Kidney epithelial cell (primary cell): ENCODE results near the gene ABCA4. TPM values are rescaled to one million over a fixed set of nuclear protein-coding genes. Genes with fewer than 3 reads are reported as not detected.
"Not testable (repeated sequence)": the region's sequence is repeated elsewhere in the genome, so short reads cannot be mapped to it uniquely, and the experiment has no call there.

Experiments used
- DNase-seq: peaks from one replicate; pipeline ENCODE4 v3.0.0-alpha.2; 2010; ENCODE audit warnings: low read depth
- H3K27me3 ChIP-seq: 2 replicates; pipeline ENCODE4 v1.6.0; 2011; ENCODE audit warnings: low read length; ENCODE audit not compliant: control insufficient read depth, insufficient read depth
- H3K36me3 ChIP-seq: 2 replicates; pipeline ENCODE4 v1.5.1; 2011; ENCODE audit warnings: low read length; ENCODE audit not compliant: control insufficient read depth, insufficient read depth
- H3K4me3 ChIP-seq: 2 replicates; pipeline ENCODE4 v1.5.1; 2011; ENCODE audit warnings: low read depth, mild to moderate bottlenecking, control low read depth, low read length
- total RNA-seq: library from RNA; depleted of rRNA; stranded (reverse); fragments of >200 nt; gene quantifications from 2 replicates; pipeline ENCODE4 v1.2.3, GENCODE V29; 2015
- TF ChIP-seq, protein P1 (sequence below): IDR thresholded peaks from 2 replicates; pipeline ENCODE4 v1.5.1; 2011; ENCODE audit warnings: mild to moderate bottlenecking, moderate library complexity, low read length, control low read depth, inconsistent platforms; ENCODE audit not compliant: insufficient read depth, poor library complexity, severe bottlenecking

The ABCA4 gene
- total RNA-seq, 1 donor from 2014 or later, result not detected

GRCh38 chr1:94002046-94002787, 118.7 kb downstream of the ABCA4 start:
- Histone ChIP-seq H3K27me3 (no peaks in the 10 kb centered on the region), H3K36me3 (no peaks in the 10 kb centered on the region), H3K4me3 (no peak overlapping the region)
- TF ChIP-seq, protein P1, sequence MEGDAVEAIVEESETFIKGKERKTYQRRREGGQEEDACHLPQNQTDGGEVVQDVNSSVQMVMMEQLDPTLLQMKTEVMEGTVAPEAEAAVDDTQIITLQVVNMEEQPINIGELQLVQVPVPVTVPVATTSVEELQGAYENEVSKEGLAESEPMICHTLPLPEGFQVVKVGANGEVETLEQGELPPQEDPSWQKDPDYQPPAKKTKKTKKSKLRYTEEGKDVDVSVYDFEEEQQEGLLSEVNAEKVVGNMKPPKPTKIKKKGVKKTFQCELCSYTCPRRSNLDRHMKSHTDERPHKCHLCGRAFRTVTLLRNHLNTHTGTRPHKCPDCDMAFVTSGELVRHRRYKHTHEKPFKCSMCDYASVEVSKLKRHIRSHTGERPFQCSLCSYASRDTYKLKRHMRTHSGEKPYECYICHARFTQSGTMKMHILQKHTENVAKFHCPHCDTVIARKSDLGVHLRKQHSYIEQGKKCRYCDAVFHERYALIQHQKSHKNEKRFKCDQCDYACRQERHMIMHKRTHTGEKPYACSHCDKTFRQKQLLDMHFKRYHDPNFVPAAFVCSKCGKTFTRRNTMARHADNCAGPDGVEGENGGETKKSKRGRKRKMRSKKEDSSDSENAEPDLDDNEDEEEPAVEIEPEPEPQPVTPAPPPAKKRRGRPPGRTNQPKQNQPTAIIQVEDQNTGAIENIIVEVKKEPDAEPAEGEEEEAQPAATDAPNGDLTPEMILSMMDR, result no peak
- DNase-seq, result no peak

- TF ChIP-seq, protein P1, result no peak
- Histone ChIP-seq H3K36me3 (no peaks in the 10 kb centered on the region), H3K4me3 (no peak overlapping the region), H3K27me3 (no peaks in the 10 kb centered on the region)
- DNase-seq, result no peak
Measured at GRCh38 chr1:94001397-94002045, 119.4 kb downstream of the ABCA4 start.

GRCh38 chr1:94000510-94001282, 120.3 kb downstream of the ABCA4 start:
- Histone ChIP-seq H3K36me3 (no peaks in the 10 kb centered on the region), H3K4me3 (no peak overlapping the region), H3K27me3 (no peaks in the 10 kb centered on the region)
- TF ChIP-seq, protein P1, result no peak
- DNase-seq, result no peak

DNA sequence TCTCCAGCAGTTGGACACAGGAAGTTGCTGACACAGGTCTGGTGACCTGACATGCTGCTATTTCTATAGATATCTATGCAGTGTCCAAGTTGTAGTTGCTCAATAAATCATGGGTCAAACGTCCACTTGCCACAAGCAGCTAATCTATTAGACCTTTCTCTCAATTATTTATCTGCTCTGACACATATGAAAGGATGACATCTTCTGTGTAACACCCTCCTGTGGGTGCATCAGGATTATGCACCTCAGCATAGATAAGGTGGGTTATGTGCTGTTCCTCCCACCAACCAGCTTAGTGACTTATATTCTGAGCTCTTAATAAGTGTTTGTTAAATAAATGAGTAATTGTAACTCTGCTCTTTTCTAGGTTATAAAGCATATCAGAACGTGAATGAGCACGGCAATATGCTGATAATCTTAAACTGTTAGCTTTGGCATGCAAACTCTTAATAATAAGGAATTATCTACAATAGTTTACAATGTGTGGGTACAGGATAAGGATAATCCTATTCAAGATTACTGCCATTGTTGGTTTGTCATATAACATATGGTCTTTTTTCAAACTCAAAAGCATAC, 121.0 kb downstream of the ABCA4 start:
- no peaks in the 10 kb centered on the region for H3K36me3 ChIP-seq
- TF ChIP-seq, protein P1, result no peak
- H3K27me3 ChIP-seq, result no peaks in the 10 kb centered on the region
- no peak overlapping the region for H3K4me3 ChIP-seq
- DNase-seq, result no peak

DNA sequence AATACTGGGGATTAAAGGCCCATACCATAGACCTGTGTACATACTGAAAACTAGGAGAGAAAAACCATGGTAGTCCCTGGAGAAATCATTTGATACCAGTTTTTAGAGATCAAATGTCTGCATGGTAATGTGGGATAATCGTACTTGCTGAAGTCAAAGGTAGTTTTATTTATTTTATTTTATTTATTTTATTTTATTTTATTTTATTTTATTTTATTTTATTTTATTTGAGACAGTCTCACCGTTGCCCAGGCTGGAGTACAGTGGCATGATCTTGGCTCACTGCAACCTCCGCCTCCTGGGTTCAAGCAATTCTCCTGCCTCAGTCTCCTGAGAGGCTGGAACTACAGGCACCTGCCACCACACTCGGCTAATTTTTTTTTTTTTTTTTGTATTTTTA, 122.4 kb downstream of the ABCA4 start:
- H3K36me3 ChIP-seq, H3K4me3 ChIP-seq, DNase-seq, H3K27me3 ChIP-seq: not testable (repeated sequence)

DNA sequence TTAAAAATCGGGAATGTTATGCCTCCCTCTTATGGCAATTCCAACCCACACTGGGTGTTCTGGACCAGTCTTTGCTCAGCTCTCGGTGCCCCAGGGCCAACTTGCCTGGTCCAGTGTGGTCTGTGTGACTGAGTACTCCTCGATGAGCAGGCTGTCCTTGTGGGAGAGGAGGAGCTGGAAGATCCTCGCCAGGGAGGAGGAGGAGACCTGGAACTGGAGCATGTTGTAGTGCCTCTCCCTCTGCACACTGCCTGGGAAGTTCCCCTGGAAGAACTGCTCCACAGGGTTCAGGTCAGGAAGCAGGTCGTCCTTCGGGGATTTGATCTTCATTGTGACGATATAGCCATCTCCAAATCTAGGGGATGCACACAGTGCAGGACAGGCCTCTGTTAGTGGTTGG, 123.2 kb downstream of the ABCA4 start:
- Histone ChIP-seq H3K4me3 (no peak overlapping the region), H3K27me3 (no peaks in the 10 kb centered on the region), H3K36me3 (no peaks in the 10 kb centered on the region)
- DNase-seq, result no peak
- TF ChIP-seq, protein P1, result no peak
